RWPE1 (cell line): Measurements from ENCODE around the gene F12.
A peak's percentile ranks its signal among the peaks of the same experiment; 100 is the strongest.

Source experiments
- CTCF ChIA-PET: fragments of 350-600 bp; sonication (Branson Sonifier 250); formaldehyde crosslinking; extraction: SDS; loops from one replicate; lab custom pipeline; 2021; lab: Yijun Ruan, JAX
- POLR2A ChIA-PET: fragments of 400-600 bp; formaldehyde crosslinking; extraction: SDS; loops from one replicate; lab custom pipeline; 2020; ENCODE audit warnings: antibody characterized with exemption; ENCODE audit not compliant: low non-redundant PET; lab: Yijun Ruan, JAX
- DNase-seq: peaks from one replicate; pipeline ENCODE4 v3.0.0; 2012; ENCODE audit warnings: low spot score
- H3K27ac ChIP-seq: fragments of 450-650 bp; 2 replicates; pipeline ENCODE4 v1.5.1; 2017
- TF ChIP-seq, protein P1 (sequence below): fragments of 450-650 bp; conservative IDR thresholded peaks from 2 replicates; pipeline ENCODE4 v1.5.1; 2017; ENCODE audit warnings: low read depth, mild to moderate bottlenecking

The F12 gene

GRCh38 chr5:177389241-177390169 lies 19.9 kb downstream of the F12 start:
- peak overlapping the region; percentile 99 for H3K27ac ChIP-seq
- peak; percentile 94 for DNase-seq
- TF ChIP-seq, protein P1, sequence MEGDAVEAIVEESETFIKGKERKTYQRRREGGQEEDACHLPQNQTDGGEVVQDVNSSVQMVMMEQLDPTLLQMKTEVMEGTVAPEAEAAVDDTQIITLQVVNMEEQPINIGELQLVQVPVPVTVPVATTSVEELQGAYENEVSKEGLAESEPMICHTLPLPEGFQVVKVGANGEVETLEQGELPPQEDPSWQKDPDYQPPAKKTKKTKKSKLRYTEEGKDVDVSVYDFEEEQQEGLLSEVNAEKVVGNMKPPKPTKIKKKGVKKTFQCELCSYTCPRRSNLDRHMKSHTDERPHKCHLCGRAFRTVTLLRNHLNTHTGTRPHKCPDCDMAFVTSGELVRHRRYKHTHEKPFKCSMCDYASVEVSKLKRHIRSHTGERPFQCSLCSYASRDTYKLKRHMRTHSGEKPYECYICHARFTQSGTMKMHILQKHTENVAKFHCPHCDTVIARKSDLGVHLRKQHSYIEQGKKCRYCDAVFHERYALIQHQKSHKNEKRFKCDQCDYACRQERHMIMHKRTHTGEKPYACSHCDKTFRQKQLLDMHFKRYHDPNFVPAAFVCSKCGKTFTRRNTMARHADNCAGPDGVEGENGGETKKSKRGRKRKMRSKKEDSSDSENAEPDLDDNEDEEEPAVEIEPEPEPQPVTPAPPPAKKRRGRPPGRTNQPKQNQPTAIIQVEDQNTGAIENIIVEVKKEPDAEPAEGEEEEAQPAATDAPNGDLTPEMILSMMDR, result no peak
- CTCF ChIA-PET, result interaction anchor here (0.6 to 7.4 kb wide), 15 partner anchors 14 to 275 kb away, joined by 3 to 162 read pairs (median 4); partner anchors contain the start of gene PFN3
- POLR2A ChIA-PET, result interaction anchor here (0.6 to 2.5 kb wide), 8 partner anchors 11 to 259 kb away, joined by 3 to 15 read pairs (median 4); no protein-coding TSS in a partner anchor

- peak overlapping the region; percentile 99 for H3K27ac ChIP-seq
- DNase-seq, result peak; percentile 67
- TF ChIP-seq, protein P1, result no peak
- POLR2A ChIA-PET, result interaction anchor here (0.6 to 2.5 kb wide), 3 partner anchors 11 to 67 kb away, joined by 3 to 15 read pairs (median 3); no protein-coding TSS in a partner anchor
- CTCF ChIA-PET, result interaction anchor here (1.2 to 7.4 kb wide), 6 partner anchors 15 to 107 kb away, joined by 3 to 162 read pairs (median 21); partner anchors contain the start of gene PFN3
Measured at GRCh38 chr5:177388521-177389052, 20.8 kb downstream of the F12 start.

GRCh38 chr5:177387405-177387804 lies 22.0 kb downstream of the F12 start:
- H3K27ac ChIP-seq, result peak overlapping the region; percentile 99
- DNase-seq, result no peak
- TF ChIP-seq, protein P1, result no peak
- POLR2A ChIA-PET, result no interaction called here
- CTCF ChIA-PET, result interaction anchor here (1.2 kb wide), 1 partner anchor 21 kb away, joined by 3 read pairs; no protein-coding TSS in a partner anchor

- POLR2A ChIA-PET, result no interaction called here
- TF ChIP-seq, protein P1, result no peak
- no peak overlapping the region for H3K27ac ChIP-seq
- no peak for DNase-seq
- CTCF ChIA-PET, result interaction anchor here (0.7 to 1.6 kb wide), 4 partner anchors 13 to 17 kb away, joined by 3 to 4 read pairs (median 4); no protein-coding TSS in a partner anchor
Measured at GRCh38 chr5:177386542-177386941, 22.8 kb downstream of the F12 start.

DNA sequence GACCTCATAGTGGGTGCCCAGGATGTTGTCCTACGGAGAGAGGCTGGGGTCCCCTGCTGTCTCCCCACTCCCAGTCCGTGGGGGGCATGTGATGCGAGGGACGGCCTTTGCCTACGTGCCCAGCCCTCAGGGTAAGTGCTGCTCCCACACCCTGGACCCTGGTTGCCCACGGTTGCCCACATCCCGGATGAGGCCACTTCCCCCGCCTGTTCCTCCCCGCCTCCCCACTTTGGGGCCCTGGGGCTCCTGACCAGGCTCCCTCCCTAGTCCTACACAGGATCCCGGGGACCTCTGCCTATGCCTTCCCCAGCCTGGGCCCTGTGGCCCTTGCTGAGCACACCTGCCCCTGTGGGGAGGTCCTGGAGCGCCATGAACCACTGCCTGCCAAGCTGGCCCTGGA lies 23.6 kb downstream of the F12 start:
- DNase-seq, result no peak
- CTCF ChIA-PET, result interaction anchor here (0.7 to 1.6 kb wide), 3 partner anchors 12 to 118 kb away, joined by 3 to 4 read pairs (median 3); no protein-coding TSS in a partner anchor
- H3K27ac ChIP-seq, result no peak overlapping the region
- TF ChIP-seq, protein P1, result no peak
- POLR2A ChIA-PET, result no interaction called here

- CTCF ChIA-PET, result interaction anchor here (0.7 kb wide), 1 partner anchor 13 kb away, joined by 3 read pairs; no protein-coding TSS in a partner anchor
- H3K27ac ChIP-seq, result no peak within 1 kb of the TSS
- no peak for DNase-seq
- TF ChIP-seq, protein P1, result no peak
- POLR2A ChIA-PET, result no interaction called here
Measured at GRCh38 chr5:177384134-177384533, 25.2 kb downstream of the F12 start, which contains the start of gene SLC34A1. SLC34A1 (plus strand) TSS chr5:177384434; CDS start chr5:177385742, 1,308 bp downstream.
